ACC112 (cell line): Measurements from ENCODE around the gene PSMD13.

Source experiments
- H2AFZ ChIP-seq: fragments of 200-600 bp; sonication (generic); one replicate; pipeline ENCODE4 v1.6.0; 2017; ENCODE audit warnings: antibody characterized with exemption, low read length; ENCODE audit not compliant: unreplicated experiment
- H3K27ac ChIP-seq: fragments of 200-600 bp; sonication (generic); 2 replicates; pipeline ENCODE4 v1.5.1; 2014; ENCODE audit warnings: low read depth, mild to moderate bottlenecking, antibody characterized with exemption, low read length, moderate library complexity
- H3K27me3 ChIP-seq: fragments of 200-600 bp; sonication (generic); 2 replicates; pipeline ENCODE4 v1.6.1; 2014; ENCODE audit warnings: mild to moderate bottlenecking, antibody characterized with exemption, low read length, moderate library complexity, mixed read lengths; ENCODE audit not compliant: insufficient read depth
- H3K36me3 ChIP-seq: fragments of 200-600 bp; sonication (generic); 2 replicates; pipeline ENCODE4 v1.6.1; 2016; ENCODE audit warnings: mild to moderate bottlenecking, antibody characterized with exemption, low read length, moderate library complexity, mixed read lengths; ENCODE audit not compliant: insufficient read depth
- H3K4me1 ChIP-seq: fragments of 200-600 bp; sonication (generic); one replicate; pipeline ENCODE4 v1.6.1; 2016; ENCODE audit warnings: low read length, mixed read lengths; ENCODE audit not compliant: insufficient read depth, unreplicated experiment, control insufficient read depth
- H3K4me3 ChIP-seq: fragments of 200-600 bp; sonication (generic); 2 replicates; pipeline ENCODE4 v1.5.1; 2014; ENCODE audit warnings: mild to moderate bottlenecking, low read depth, low read length
- H3K79me2 ChIP-seq: fragments of 200-600 bp; sonication (generic); one replicate; pipeline ENCODE4 v1.6.0; 2016; ENCODE audit warnings: low read length; ENCODE audit not compliant: control insufficient read depth, unreplicated experiment, insufficient read depth

Gene PSMD13

DNA sequence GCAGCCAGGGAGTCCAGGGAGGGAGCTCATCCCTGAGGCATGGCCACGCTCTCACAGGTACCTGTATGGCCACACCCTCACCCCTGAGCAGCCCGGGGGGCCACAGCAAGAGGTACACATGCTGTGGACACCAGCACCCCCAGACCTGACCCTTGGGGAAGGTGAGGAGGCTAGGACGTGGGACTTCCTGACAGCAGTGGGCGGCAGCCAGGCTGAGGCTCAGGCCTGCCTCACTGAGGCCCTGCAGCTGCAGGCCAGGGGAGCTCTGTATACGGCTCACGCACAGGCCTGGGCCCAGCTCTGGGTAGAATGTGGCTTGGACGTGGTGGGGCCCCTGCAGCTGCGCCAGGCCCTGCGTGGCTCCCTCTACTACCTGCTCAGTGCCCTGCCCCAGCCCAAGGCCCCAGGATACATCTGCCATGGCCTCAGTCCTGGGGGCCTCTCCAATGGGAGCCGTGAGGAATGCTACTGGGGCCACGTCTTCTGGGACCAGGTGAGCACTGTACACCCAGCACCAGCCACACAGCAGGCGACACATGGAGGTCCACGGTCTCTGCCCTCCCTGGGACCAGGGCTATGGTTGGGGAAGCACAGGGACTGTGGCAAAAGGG, 54.0 kb downstream of the PSMD13 start:
- peaks cover 3% of the 10 kb centered on the region for H3K4me1 ChIP-seq
- H3K4me3 ChIP-seq: no peak overlapping the region
- H3K79me2 ChIP-seq: no peaks in the 10 kb centered on the region
- H3K36me3 ChIP-seq: no peaks in the 10 kb centered on the region
- H2AFZ ChIP-seq: no peak overlapping the region
- no peak overlapping the region for H3K27ac ChIP-seq
- peaks cover 5% of the 10 kb centered on the region; the same call in 1 of the 2 replicates for H3K27me3 ChIP-seq

DNA sequence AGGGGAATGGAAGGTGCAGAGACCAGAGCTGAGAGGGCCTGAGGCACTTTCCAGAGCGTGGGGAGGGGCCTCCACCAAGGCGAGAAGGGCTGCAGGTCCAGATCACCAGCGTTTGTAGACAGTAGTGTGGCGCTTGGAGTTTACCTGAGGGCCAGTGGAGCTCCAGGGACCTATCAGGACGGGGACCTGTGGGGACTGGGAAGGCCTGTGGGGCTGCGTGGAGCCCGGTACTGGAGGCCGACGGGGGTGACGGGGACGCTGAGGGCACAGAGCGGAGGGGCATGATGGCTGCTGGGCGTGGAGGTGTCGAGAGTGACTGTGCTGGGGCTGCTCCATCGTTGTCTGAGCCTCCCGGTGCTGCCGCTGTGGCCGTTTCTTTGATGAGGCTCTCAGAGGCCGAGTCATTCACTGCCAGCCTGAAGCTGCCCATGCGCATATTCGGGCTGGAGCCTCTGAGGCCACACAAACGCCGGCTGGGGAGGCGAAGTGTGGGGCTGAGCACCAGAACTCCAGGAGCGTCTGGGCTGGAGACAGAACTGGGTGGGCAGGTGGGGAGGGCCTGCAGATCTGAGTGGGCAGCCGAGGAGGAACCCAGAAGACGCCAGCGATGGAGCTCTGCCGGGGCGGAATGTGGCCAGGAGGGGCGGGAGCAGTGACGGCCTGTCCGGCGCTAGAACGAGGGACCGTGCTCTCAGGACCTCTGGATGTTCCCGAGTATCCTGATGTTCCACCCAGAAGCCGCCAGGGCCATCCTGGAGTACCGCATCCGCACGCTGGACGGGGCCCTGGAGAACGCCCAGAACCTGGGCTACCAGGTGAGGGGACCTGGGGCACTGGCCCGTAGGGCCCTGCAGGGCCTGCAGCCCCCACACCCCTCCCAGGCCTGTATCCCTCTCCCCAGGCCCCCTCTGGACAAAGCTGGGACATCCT, 54.8 kb downstream of the PSMD13 start:
- H3K79me2 ChIP-seq: no peaks in the 10 kb centered on the region
- H3K4me1 ChIP-seq: peaks cover 3% of the 10 kb centered on the region
- no peak overlapping the region for H3K27ac ChIP-seq
- H2AFZ ChIP-seq: no peak overlapping the region
- peaks cover 5% of the 10 kb centered on the region; the same call in 1 of the 2 replicates for H3K27me3 ChIP-seq
- H3K36me3 ChIP-seq: no peaks in the 10 kb centered on the region
- no peak overlapping the region for H3K4me3 ChIP-seq

GRCh38 chr11:292211-293121, 55.7 kb downstream of the PSMD13 start:
- Histone ChIP-seq H3K36me3 (no peaks in the 10 kb centered on the region), H3K4me1 (peaks cover 3% of the 10 kb centered on the region), H3K79me2 (no peaks in the 10 kb centered on the region), H2AFZ (no peak overlapping the region), H3K27ac (no peak overlapping the region), H3K27me3 (peaks cover 5% of the 10 kb centered on the region; the same call in 1 of the 2 replicates), H3K4me3 (no peak overlapping the region)

DNA sequence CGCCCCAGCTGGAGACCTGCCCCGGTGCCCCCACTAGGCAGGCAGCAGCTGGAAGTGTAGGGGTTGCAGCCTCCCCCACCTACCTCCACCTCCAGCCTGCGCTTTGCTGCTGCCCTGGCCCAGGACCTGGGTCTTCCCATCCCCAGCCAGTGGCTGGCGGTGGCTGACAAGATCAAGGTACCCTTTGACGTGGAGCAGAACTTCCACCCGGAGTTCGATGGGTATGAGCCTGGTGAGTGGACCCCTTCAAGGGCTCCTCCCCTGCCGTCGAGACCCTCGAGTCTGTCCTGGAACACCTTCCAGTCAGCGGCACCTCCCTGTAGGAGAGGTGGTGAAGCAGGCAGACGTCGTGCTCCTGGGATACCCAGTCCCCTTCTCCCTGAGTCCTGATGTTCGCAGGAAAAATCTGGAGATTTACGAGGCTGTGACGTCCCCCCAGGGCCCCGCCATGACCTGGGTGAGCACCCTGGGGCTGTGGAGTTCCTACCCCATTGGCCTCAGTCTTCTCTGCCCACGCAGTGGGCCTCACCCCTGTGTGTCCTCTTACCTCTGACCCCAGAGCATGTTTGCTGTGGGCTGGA, 56.6 kb downstream of the PSMD13 start:
- no peaks in the 10 kb centered on the region for H3K36me3 ChIP-seq
- H2AFZ ChIP-seq: no peak overlapping the region
- H3K27me3 ChIP-seq: no peaks in the 10 kb centered on the region
- H3K4me1 ChIP-seq: peaks cover 3% of the 10 kb centered on the region
- H3K4me3 ChIP-seq: no peak overlapping the region
- no peaks in the 10 kb centered on the region for H3K79me2 ChIP-seq
- no peak overlapping the region for H3K27ac ChIP-seq

- Histone ChIP-seq H3K27ac (no peak overlapping the region), H3K4me1 (peaks cover 3% of the 10 kb centered on the region), H2AFZ (no peak overlapping the region), H3K36me3 (no peaks in the 10 kb centered on the region), H3K79me2 (no peaks in the 10 kb centered on the region), H3K4me3 (no peak overlapping the region), H3K27me3 (no peaks in the 10 kb centered on the region)
Measured at GRCh38 chr11:293852-294661, 57.3 kb downstream of the PSMD13 start.

DNA sequence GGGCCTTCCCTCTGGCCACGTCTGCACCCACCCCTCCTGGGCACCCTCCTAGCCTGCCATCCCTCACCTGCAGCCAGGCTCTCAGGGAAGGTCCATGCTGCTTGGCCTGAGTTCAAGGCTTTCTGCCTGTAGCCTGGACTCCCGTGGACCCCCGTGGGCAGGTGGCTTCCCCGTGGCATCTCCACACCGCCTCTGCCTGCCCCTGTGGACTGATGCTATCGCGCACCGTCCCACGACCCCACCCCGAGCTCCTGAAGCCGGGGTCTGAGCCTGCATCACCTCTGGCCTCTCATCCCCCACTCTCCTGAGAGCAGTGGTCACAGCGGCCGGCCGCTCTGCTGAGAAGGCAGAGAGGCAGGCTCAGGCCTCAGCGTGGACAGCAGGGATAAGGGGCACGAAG, 58.0 kb downstream of the PSMD13 start:
- no peak overlapping the region for H3K4me3 ChIP-seq
- no peak overlapping the region for H3K27ac ChIP-seq
- H3K36me3 ChIP-seq: no peaks in the 10 kb centered on the region
- no peak overlapping the region for H2AFZ ChIP-seq
- no peaks in the 10 kb centered on the region for H3K4me1 ChIP-seq
- H3K27me3 ChIP-seq: no peaks in the 10 kb centered on the region; the same call in 1 of the 2 replicates
- H3K79me2 ChIP-seq: no peaks in the 10 kb centered on the region

DNA sequence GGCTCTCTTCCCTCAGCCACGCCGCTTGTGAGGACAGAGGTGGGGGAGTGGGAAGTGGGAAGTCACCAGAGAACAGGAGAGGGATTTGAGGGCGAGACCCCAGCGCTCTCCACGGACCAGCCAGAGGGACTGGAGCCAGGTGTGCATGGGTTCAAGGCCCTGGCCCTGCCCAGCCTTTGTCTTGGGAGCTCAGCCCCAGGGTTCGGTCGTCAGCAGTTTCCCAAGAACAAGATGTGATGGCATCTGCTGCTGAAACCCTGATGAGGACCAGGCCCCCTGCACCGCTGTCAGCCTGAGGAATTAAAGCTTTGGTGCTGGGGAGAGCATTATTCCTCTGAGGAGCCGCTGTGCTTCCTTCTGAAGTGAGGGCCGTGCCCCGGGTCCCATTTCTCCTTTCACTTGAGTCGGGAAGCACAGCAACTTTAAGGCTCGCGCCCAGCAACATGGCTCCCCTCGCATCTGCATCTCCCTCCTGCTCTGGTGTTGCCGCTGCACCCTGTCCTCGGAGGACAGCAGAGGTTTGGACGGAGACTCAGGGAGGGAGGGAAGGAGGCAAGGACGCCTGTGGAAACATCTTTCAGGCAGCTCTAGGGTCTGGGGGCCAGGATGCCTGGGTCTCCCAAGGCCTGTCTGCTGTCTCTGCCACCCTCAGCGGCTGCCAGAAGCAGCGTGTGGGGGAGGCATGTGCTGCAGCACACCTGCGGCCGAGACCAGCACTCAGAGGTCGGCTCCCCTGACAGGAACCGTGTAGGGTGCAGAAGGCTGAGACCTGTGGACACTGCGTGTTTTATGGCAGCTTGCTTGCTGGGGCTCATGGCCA, 58.8 kb downstream of the PSMD13 start:
- H3K4me1 ChIP-seq: no peaks in the 10 kb centered on the region
- H3K36me3 ChIP-seq: no peaks in the 10 kb centered on the region
- no peaks in the 10 kb centered on the region for H3K79me2 ChIP-seq
- no peak overlapping the region for H2AFZ ChIP-seq
- no peak overlapping the region for H3K4me3 ChIP-seq
- H3K27me3 ChIP-seq: peaks cover 3% of the 10 kb centered on the region; the same call in 1 of the 2 replicates
- H3K27ac ChIP-seq: no peak overlapping the region

DNA sequence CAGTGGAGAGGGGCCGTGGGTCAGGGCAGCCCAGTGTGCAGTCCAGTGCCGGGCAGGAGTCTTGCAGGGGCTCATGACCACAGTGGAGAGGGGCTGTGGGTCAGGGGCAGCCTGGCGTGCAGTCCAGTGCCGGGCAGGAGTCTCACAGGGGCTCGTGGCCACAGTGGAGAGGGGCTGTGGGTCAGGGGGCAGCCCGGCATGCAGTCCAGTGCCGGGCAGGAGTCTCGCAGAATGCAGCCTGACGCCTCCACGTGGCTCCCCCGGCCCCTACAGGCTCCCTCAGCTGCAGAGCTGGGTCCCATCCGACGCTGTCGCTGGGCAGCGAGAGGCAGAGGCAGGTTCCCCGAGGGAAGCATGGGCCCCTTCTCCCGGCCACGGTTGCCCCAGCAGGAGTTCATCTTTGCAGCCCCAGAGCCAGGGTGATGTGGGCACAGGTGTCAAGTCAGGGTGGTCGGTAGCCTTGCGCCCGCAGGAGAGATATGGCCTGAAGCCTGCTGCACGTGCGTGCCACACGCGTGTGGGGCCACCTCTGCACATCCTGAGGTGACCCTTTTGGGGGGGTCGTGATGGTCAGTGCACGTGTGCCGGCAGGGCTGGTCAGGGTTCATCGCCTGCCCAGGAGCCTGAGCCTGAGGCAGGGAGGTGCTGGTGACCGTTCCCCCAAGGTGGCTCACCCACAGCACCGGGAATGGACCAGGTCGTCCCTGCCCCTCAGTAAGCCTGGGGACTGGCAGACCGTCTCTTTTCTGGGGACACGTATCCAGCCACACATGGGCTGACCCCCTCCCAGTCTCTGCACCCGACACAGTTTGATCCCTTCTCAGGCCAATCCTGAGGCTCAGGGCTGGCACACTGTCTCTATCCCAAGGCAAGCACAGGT, 59.6 kb downstream of the PSMD13 start:
- Histone ChIP-seq H3K27ac (no peak overlapping the region), H3K27me3 (peaks cover 3% of the 10 kb centered on the region; the same call in 1 of the 2 replicates), H3K79me2 (no peaks in the 10 kb centered on the region)

More for the DNA sequence above, 59.6 kb downstream of the PSMD13 start:
- Histone ChIP-seq H2AFZ (no peak overlapping the region), H3K4me3 (no peak overlapping the region), H3K4me1 (no peaks in the 10 kb centered on the region), H3K36me3 (no peaks in the 10 kb centered on the region)
